ENCODE results near the gene AFF1. TPM values are rescaled to one million over a fixed set of nuclear protein-coding genes. Genes with fewer than 3 reads are reported as not detected.

Gene AFF1
- total and polyA plus RNA-seq, 2 donors from 2014 or later = 13.4 to 187 TPM

DNA sequence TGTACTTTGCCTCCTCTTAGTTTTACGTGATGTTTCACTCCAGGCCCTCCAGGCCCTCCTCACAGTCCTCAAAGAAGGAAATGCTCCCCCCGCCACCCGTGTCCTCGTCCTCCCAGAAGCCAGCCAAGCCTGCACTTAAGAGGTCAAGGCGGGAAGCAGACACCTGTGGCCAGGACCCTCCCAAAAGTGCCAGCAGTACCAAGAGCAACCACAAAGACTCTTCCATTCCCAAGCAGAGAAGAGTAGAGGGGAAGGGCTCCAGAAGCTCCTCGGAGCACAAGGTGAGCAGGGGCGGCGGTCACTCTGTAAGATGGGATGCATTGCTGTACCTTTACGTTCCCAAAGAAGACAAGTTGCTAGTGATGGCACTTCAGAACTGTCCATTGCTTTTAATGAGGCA, 191.2 kb downstream of the AFF1 start:
- Histone ChIP-seq H3K27ac (ENCODE audit: low read depth in 2 of 2, low read length in 2 of 2) (peak overlapping the region in 1 of 2 donors; percentile 23), H3K4me3 (ENCODE audit: low read length in 3 of 3) (no peak overlapping the region), H3K27me3 (ENCODE audit: control insufficient read depth, insufficient read depth, low read length) (no peaks in the 10 kb centered on the region), H3K36me3 (ENCODE audit: control insufficient read depth in 2 of 3, insufficient read depth in 3 of 3, low read length in 3 of 3) (peaks cover 4 to 46% (median 37%) of the 10 kb centered on the region in 3 donors), H3K9ac (ENCODE audit: low read length in 3 of 3) (no peak overlapping the region), H3K9me3 (ENCODE audit: control insufficient read depth in 2 of 3, insufficient read depth in 1 of 3, low read length in 3 of 3) (no peaks in the 10 kb centered on the region), H3K4me1 (ENCODE audit: control insufficient read depth in 2 of 3, insufficient read depth in 2 of 3, low read depth in 1 of 3, low read length in 3 of 3) (peaks cover 0 to 23% (median 13%) of the 10 kb centered on the region in 3 donors)
- TF ChIP-seq CTCF (IDR thresholded peaks at IDR 0.05; ENCODE audit: borderline replicate concordance, extremely low read depth, insufficient read depth) = no peak
- FAIRE-seq (no peak), DNase-seq (no peak)
- intact Hi-C loops (cut with DNase I) = no loop called here

GRCh38 chr4:87128006-87128705, 193.3 kb downstream of the AFF1 start:
- H3K9ac ChIP-seq (ENCODE audit: low read length in 3 of 3) = no peak overlapping the region
- intact Hi-C loops (cut with DNase I) = no loop called here
- H3K9me3 ChIP-seq (ENCODE audit: control insufficient read depth in 2 of 3, insufficient read depth in 1 of 3, low read length in 3 of 3) = no peaks in the 10 kb centered on the region
- H3K36me3 ChIP-seq (ENCODE audit: control insufficient read depth in 2 of 3, insufficient read depth in 3 of 3, low read length in 3 of 3) = peaks cover 4 to 66% (median 45%) of the 10 kb centered on the region in 3 donors
- no peak for TF ChIP-seq CTCF (IDR thresholded peaks at IDR 0.05; ENCODE audit: borderline replicate concordance, extremely low read depth, insufficient read depth)
- peaks cover 0 to 7% (median 2%) of the 10 kb centered on the region in 3 donors for H3K4me1 ChIP-seq (ENCODE audit: control insufficient read depth in 2 of 3, insufficient read depth in 2 of 3, low read depth in 1 of 3, low read length in 3 of 3)
- no peak for FAIRE-seq
- no peaks in the 10 kb centered on the region for H3K27me3 ChIP-seq (ENCODE audit: control insufficient read depth, insufficient read depth, low read length)
- no peak overlapping the region for H3K4me3 ChIP-seq (ENCODE audit: low read length in 3 of 3)
- no peak for DNase-seq
- no peak overlapping the region for H3K27ac ChIP-seq (ENCODE audit: low read depth in 2 of 2, low read length in 2 of 2)

GRCh38 chr4:87129681-87130080, 194.9 kb downstream of the AFF1 start:
- DNase-seq = no peak
- no peak for FAIRE-seq
- Histone ChIP-seq H3K27me3 (ENCODE audit: control insufficient read depth, insufficient read depth, low read length) (no peaks in the 10 kb centered on the region), H3K27ac (ENCODE audit: low read depth in 2 of 2, low read length in 2 of 2) (no peak overlapping the region), H3K9ac (ENCODE audit: low read length in 3 of 3) (no peak overlapping the region), H3K9me3 (ENCODE audit: control insufficient read depth in 2 of 3, insufficient read depth in 1 of 3, low read length in 3 of 3) (no peaks in the 10 kb centered on the region), H3K4me1 (ENCODE audit: control insufficient read depth in 2 of 3, insufficient read depth in 2 of 3, low read depth in 1 of 3, low read length in 3 of 3) (no peaks in the 10 kb centered on the region), H3K4me3 (ENCODE audit: low read length in 3 of 3) (no peak overlapping the region), H3K36me3 (ENCODE audit: control insufficient read depth in 2 of 3, insufficient read depth in 3 of 3, low read length in 3 of 3) (peaks cover 4 to 80% (median 56%) of the 10 kb centered on the region in 3 donors)
- intact Hi-C loops (cut with DNase I) = no loop called here
- TF ChIP-seq CTCF (IDR thresholded peaks at IDR 0.05; ENCODE audit: borderline replicate concordance, extremely low read depth, insufficient read depth) = no peak
